Loucy (cell line): ENCODE measurements around the gene BCL11A.

ENCODE experiments used
- H2AFZ ChIP-seq: fragments of 200-600 bp; sonication (generic); 2 replicates; pipeline ENCODE4 v1.6.0; 2016; ENCODE audit warnings: antibody characterized with exemption, mild to moderate bottlenecking, low read length, moderate library complexity
- H3F3A ChIP-seq: fragments of 200-600 bp; 2 replicates; pipeline ENCODE4 v1.6.0; 2016; ENCODE audit warnings: antibody characterized with exemption, low read depth, mild to moderate bottlenecking
- H3K27me3 ChIP-seq: fragments of 200-600 bp; sonication (generic); 2 replicates; pipeline ENCODE4 v1.6.1; 2014; ENCODE audit warnings: low read length, mild to moderate bottlenecking; ENCODE audit not compliant: insufficient read depth, poor library complexity, severe bottlenecking
- H3K36me3 ChIP-seq: fragments of 200-600 bp; sonication (generic); 2 replicates; pipeline ENCODE4 v1.6.1; 2016; ENCODE audit warnings: low read length; ENCODE audit not compliant: insufficient read depth
- H3K4me1 ChIP-seq: fragments of 200-600 bp; sonication (generic); 2 replicates; pipeline ENCODE4 v1.5.1; 2014; ENCODE audit warnings: low read length, mild to moderate bottlenecking; ENCODE audit not compliant: insufficient read depth, poor library complexity, severe bottlenecking
- H3K4me2 ChIP-seq: fragments of 200-600 bp; sonication (generic); 2 replicates; pipeline ENCODE4 v1.6.0; 2014; ENCODE audit warnings: antibody characterized with exemption, low read length, low read depth, mild to moderate bottlenecking; ENCODE audit not compliant: poor library complexity, severe bottlenecking
- H3K4me3 ChIP-seq: fragments of 200-600 bp; sonication (generic); 2 replicates; pipeline ENCODE4 v1.5.1; 2014; ENCODE audit warnings: low read length, mild to moderate bottlenecking, mixed read lengths; ENCODE audit not compliant: poor library complexity, severe bottlenecking
- H3K79me2 ChIP-seq: fragments of 200-600 bp; sonication (generic); 2 replicates; pipeline ENCODE4 v1.6.1; 2014; ENCODE audit warnings: low read length; ENCODE audit not compliant: insufficient read depth
- H3K9ac ChIP-seq: fragments of 200-600 bp; sonication (generic); 2 replicates; pipeline ENCODE4 v1.6.0; 2014; ENCODE audit warnings: mild to moderate bottlenecking, low read depth, low read length, moderate library complexity; ENCODE audit not compliant: poor library complexity, severe bottlenecking
- H3K9me2 ChIP-seq: fragments of 200-600 bp; sonication (generic); replicated peaks from 2 replicates; pipeline ENCODE4 v1.6.1; 2016; ENCODE audit warnings: low read depth, low read length, mixed read lengths
- H3K9me3 ChIP-seq: fragments of 200-600 bp; sonication (generic); 2 replicates; pipeline ENCODE4 v1.6.1; 2014; ENCODE audit warnings: mild to moderate bottlenecking, antibody characterized with exemption, low read length, low read depth; ENCODE audit not compliant: insufficient read depth
- H4K20me1 ChIP-seq: fragments of 200-600 bp; sonication (generic); 2 replicates; pipeline ENCODE4 v1.6.0; 2014; ENCODE audit warnings: antibody characterized with exemption, low read length, mild to moderate bottlenecking; ENCODE audit not compliant: insufficient read depth, poor library complexity, severe bottlenecking
- EZH2phosphoT487 ChIP-seq: fragments of 200-600 bp; IDR thresholded peaks from 2 replicates; pipeline ENCODE4 v1.6.1; 2018; ENCODE audit warnings: antibody characterized with exemption, mild to moderate bottlenecking, moderate library complexity, borderline replicate concordance
- TF ChIP-seq, protein P1 (sequence below): fragments of 200-600 bp; sonication (generic); conservative IDR thresholded peaks from 2 replicates; pipeline ENCODE4 v1.5.1; 2014; ENCODE audit warnings: mild to moderate bottlenecking, antibody characterized with exemption, low read length

Gene BCL11A

DNA sequence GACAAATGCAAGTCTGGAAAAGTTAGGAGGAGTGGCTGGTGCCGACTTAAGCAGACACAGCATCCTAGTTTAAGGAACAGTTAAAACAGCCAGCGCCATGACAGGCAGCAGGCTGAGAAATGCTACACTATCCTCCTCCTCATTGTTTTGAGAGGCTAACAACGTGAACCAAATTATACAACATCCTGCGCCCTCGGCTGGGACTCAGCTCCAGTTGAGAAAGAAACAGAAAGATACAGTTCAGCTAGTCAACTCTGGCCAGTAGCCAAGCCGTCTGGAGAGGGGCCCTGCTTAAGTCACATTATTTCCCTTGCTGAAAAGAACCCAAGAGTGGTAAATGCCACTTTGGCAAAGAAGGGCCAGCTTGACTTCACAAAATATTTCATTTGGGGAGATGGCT, 90.2 kb downstream of the BCL11A start:
- H3K36me3 ChIP-seq = peaks cover 25% of the 10 kb centered on the region; the same call in 1 of the 2 replicates

DNA sequence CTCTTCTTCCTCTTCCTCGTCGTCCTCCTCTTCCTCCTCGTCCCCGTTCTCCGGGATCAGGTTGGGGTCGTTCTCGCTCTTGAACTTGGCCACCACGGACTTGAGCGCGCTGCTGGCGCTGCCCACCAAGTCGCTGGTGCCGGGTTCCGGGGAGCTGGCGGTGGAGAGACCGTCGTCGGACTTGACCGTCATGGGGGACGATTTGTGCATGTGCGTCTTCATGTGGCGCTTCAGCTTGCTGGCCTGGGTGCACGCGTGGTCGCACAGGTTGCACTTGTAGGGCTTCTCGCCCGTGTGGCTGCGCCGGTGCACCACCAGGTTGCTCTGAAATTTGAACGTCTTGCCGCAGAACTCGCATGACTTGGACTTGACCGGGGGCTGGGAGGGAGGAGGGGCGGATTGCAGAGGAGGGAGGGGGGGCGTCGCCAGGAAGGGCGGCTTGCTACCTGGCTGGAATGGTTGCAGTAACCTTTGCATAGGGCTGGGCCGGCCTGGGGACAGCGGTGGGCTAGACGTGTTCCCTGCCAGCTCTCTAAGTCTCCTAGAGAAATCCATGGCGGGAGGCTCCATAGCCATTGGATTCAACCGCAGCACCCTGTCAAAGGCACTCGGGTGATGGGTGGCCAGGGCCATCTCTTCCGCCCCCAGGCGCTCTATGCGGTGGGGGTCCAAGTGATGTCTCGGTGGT, 91.9 kb downstream of the BCL11A start:
- Histone ChIP-seq H4K20me1 (no peaks in the 10 kb centered on the region), H3K79me2 (no peaks in the 10 kb centered on the region), H3K27me3 (no peaks in the 10 kb centered on the region), H3K4me3 (no peak overlapping the region), H3K9ac (no peak overlapping the region), H3K9me2 (no peaks in the 10 kb centered on the region), H3F3A (no peaks in the 10 kb centered on the region), H3K4me2 (no peak overlapping the region), H3K36me3 (peaks cover 22% of the 10 kb centered on the region; the same call in 1 of the 2 replicates), H3K9me3 (no peaks in the 10 kb centered on the region), H3K4me1 (no peaks in the 10 kb centered on the region), H2AFZ (no peak overlapping the region)
- TF ChIP-seq, protein P1, sequence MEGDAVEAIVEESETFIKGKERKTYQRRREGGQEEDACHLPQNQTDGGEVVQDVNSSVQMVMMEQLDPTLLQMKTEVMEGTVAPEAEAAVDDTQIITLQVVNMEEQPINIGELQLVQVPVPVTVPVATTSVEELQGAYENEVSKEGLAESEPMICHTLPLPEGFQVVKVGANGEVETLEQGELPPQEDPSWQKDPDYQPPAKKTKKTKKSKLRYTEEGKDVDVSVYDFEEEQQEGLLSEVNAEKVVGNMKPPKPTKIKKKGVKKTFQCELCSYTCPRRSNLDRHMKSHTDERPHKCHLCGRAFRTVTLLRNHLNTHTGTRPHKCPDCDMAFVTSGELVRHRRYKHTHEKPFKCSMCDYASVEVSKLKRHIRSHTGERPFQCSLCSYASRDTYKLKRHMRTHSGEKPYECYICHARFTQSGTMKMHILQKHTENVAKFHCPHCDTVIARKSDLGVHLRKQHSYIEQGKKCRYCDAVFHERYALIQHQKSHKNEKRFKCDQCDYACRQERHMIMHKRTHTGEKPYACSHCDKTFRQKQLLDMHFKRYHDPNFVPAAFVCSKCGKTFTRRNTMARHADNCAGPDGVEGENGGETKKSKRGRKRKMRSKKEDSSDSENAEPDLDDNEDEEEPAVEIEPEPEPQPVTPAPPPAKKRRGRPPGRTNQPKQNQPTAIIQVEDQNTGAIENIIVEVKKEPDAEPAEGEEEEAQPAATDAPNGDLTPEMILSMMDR = no peak
- no peak for TF ChIP-seq EZH2phosphoT487

More for the DNA sequence above, 90.2 kb downstream of the BCL11A start:
- Histone ChIP-seq H3K27me3 (no peaks in the 10 kb centered on the region), H3K9me3 (no peaks in the 10 kb centered on the region), H3K9me2 (no peaks in the 10 kb centered on the region), H3K4me2 (no peak overlapping the region), H2AFZ (no peak overlapping the region), H4K20me1 (no peaks in the 10 kb centered on the region), H3K9ac (no peak overlapping the region), H3K79me2 (no peaks in the 10 kb centered on the region), H3K4me1 (no peaks in the 10 kb centered on the region), H3F3A (no peaks in the 10 kb centered on the region), H3K4me3 (no peak overlapping the region)
- TF ChIP-seq, protein P1 = no peak
- no peak for TF ChIP-seq EZH2phosphoT487

DNA sequence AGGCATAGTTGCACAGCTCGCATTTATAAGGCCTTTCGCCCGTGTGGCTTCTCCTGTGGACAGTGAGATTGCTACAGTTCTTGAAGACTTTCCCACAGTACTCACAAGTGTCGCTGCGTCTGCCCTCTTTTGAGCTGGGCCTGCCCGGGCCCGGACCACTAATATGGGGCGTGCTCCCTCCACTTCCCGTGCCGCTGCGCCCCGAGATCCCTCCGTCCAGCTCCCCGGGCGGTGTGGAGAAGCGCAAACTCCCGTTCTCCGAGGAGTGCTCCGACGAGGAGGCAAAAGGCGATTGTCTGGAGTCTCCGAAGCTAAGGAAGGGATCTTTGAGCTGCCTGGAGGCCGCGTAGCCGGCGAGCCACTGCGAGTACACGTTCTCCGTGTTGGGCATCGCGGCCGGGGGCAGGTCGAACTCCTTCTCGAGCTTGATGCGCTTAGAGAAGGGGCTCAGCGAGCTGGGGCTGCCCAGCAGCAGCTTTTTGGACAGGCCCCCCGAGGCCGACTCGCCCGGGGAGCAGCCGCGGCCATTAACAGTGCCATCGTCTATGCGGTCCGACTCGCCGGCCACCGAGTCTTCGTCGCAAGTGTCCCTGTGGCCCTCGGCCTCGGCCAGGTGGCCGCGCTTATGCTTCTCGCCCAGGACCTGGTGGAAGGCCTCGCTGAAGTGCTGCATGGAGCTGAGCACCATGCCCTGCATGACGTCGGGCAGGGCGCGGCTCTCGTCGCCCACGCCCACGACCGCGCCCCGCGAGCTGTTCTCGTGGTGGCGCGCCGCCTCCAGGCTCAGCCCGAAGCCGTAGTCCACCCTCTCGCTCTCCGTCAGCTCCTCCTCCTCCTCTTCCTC, 92.7 kb downstream of the BCL11A start:
- H3K9ac ChIP-seq = no peak overlapping the region
- H3K9me2 ChIP-seq = no peaks in the 10 kb centered on the region
- no peaks in the 10 kb centered on the region for H3K79me2 ChIP-seq
- peaks cover 22% of the 10 kb centered on the region; the same call in 1 of the 2 replicates for H3K36me3 ChIP-seq
- no peak overlapping the region for H3K4me2 ChIP-seq
- H4K20me1 ChIP-seq = no peaks in the 10 kb centered on the region
- no peak overlapping the region for H3K4me3 ChIP-seq
- no peak overlapping the region for H2AFZ ChIP-seq
- H3K9me3 ChIP-seq = no peaks in the 10 kb centered on the region
- H3K27me3 ChIP-seq = no peaks in the 10 kb centered on the region
- H3F3A ChIP-seq = no peaks in the 10 kb centered on the region
- TF ChIP-seq, protein P1 = no peak
- no peak for TF ChIP-seq EZH2phosphoT487
- H3K4me1 ChIP-seq = no peaks in the 10 kb centered on the region
